T-helper 1 cell treated with Interleukin-12 subunit alpha and Interleukin-12 subunit beta and Interleukin-4 antibody, amounts not matched to agents 30 μg/mL and 1 μg/mL, for 36 hours (primary cell): ENCODE results near the gene MEG3.

Experiments
- H3K27ac Mint-ChIP-seq: one replicate; pipeline ENCODE4 v1.8.0; 2021; ENCODE audit warnings: mild to moderate bottlenecking, mixed read lengths
- H3K27me3 Mint-ChIP-seq: one replicate; pipeline ENCODE4 v1.8.0; 2021; ENCODE audit warnings: low read depth, mixed read lengths
- H3K36me3 Mint-ChIP-seq: one replicate; pipeline ENCODE4 v1.8.0; 2021; ENCODE audit warnings: low read depth, mixed read lengths
- H3K4me1 Mint-ChIP-seq: one replicate; pipeline ENCODE4 v1.8.0; 2021; ENCODE audit warnings: low read depth, mixed read lengths
- H3K4me3 Mint-ChIP-seq: one replicate; pipeline ENCODE4 v1.8.0; 2021; ENCODE audit warnings: mild to moderate bottlenecking, moderate library complexity, mixed read lengths
- H3K9me3 Mint-ChIP-seq: one replicate; pipeline ENCODE4 v1.8.0; 2021; ENCODE audit warnings: mixed read lengths

Gene MEG3

DNA sequence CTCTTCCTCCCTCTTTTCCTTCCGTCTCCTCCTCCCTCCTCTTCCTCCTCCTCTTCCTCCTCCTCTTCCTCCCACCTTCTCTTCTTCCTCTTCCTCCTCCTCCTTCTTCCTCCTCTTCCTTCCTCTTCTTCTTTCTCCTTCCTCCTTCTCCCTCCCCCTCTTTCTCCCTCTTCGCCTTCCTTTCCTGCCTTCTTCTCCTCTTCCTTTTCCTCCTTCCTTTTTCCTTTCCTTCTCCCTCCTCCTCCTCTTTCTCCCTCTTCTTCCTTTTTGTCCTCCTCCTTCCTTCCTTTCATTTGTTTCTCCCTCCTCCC, 36.0 kb downstream of the MEG3 start:
- H3K27me3 Mint-ChIP-seq: no peaks in the 10 kb centered on the region
- H3K4me3 Mint-ChIP-seq: no peak overlapping the region
- no peaks in the 10 kb centered on the region for H3K9me3 Mint-ChIP-seq
- H3K36me3 Mint-ChIP-seq: no peaks in the 10 kb centered on the region
- no peaks in the 10 kb centered on the region for H3K4me1 Mint-ChIP-seq
- no peak overlapping the region for H3K27ac Mint-ChIP-seq

DNA sequence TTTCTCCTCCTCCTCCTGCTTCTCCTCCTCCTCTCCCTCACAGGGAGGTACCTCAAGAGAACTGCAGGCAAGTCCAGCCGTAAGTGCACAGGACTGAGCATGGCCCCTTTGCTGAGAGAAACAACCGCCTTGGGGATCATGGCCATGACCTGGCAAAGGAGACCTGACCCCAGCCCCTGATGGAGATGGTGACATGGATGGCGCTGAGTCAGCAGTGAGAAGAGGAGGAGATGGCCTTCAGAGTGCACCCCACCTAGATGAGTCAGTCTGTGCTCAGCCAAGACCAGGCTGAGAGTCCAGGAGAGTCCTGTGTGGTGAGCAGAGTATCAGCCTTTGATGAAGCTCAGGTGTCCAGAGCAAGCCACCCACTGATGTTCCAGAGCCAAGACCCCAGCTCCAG, 36.4 kb downstream of the MEG3 start:
- no peak overlapping the region for H3K4me3 Mint-ChIP-seq
- H3K4me1 Mint-ChIP-seq: no peaks in the 10 kb centered on the region
- H3K36me3 Mint-ChIP-seq: no peaks in the 10 kb centered on the region
- no peaks in the 10 kb centered on the region for H3K27me3 Mint-ChIP-seq
- H3K27ac Mint-ChIP-seq: no peak overlapping the region
- H3K9me3 Mint-ChIP-seq: no peaks in the 10 kb centered on the region

DNA sequence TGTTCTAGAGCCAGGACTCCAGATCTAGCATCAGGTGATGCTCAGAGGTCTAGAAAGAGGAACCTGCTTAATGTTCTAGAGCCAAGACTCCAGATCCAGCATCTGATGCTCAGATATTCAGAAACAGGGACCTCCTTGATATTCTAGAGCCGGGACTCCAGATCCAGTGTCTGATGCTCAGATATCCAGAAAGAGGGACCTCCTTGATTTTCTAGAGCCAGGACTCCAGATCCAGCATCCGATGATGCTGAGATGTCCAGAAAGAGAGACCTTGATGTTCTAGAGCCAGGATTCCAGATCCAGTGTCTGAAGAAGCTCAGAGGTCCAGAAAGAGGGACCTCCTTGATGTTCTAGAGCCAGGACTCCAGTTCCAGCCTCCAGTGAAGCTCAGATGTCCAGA, 36.9 kb downstream of the MEG3 start:
- no peak overlapping the region for H3K4me3 Mint-ChIP-seq
- no peak overlapping the region for H3K27ac Mint-ChIP-seq
- H3K9me3 Mint-ChIP-seq: no peaks in the 10 kb centered on the region
- H3K4me1 Mint-ChIP-seq: no peaks in the 10 kb centered on the region
- H3K27me3 Mint-ChIP-seq: no peaks in the 10 kb centered on the region
- no peaks in the 10 kb centered on the region for H3K36me3 Mint-ChIP-seq

DNA sequence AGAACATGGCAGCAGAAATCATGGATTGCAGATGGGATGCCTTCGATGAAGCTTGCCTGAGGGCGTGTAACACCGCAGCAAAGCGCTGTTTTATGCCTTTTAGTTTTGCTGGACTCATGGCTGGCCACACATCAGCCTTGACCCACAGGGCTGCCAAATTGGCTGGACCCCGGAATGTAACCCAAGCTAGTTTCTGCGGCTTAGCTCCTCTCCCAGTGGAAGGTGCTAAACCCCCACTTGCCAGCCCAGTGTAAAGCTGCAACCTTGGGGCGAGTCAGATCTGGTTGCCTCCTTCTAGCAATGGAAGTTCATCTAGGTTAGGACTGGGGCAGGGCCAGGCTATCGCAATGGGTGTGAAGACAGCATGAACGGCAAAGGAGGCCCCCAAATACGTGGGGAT, 38.3 kb downstream of the MEG3 start:
- Mint-ChIP-seq H3K9me3 (no peaks in the 10 kb centered on the region), H3K4me3 (no peak overlapping the region), H3K27me3 (no peaks in the 10 kb centered on the region), H3K4me1 (no peaks in the 10 kb centered on the region), H3K27ac (no peak overlapping the region), H3K36me3 (no peaks in the 10 kb centered on the region)

DNA sequence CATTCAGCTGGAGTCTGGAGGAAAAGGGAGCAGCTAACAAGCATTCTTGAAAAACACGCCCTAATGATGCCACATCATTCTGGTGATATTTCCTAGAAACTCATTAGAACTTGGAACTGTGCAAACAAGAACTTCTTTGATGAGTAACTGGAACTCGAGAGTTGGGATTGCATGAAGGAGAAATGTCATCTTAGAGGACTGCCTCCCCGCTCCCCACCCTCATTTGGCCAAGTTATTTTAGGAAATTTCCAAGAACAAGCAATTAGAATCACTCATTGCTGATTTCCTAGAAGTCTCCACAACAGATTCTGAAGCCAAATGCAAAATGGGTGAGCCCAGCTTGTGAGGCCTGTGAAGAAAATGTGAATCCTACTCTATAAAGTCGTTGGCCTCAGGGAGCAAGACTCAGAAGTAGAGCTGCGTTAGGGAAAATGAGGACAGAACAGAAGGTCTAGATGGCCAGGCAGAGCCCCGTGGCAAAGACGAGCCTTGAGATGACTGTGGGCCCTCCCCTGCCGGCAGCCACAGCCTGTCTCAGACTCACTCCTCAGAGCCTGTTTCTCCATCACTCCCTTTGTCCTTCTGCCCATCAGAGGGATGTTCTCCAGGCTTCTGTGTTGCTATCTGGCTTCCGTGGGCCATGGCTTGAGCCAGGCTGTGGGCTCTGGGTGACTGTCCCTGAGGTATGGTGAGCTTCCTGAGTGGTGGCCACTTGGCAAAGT, 39.2 kb downstream of the MEG3 start:
- Mint-ChIP-seq H3K27ac (no peak overlapping the region), H3K36me3 (no peaks in the 10 kb centered on the region), H3K9me3 (no peaks in the 10 kb centered on the region), H3K4me1 (no peaks in the 10 kb centered on the region), H3K4me3 (no peak overlapping the region), H3K27me3 (no peaks in the 10 kb centered on the region)

DNA sequence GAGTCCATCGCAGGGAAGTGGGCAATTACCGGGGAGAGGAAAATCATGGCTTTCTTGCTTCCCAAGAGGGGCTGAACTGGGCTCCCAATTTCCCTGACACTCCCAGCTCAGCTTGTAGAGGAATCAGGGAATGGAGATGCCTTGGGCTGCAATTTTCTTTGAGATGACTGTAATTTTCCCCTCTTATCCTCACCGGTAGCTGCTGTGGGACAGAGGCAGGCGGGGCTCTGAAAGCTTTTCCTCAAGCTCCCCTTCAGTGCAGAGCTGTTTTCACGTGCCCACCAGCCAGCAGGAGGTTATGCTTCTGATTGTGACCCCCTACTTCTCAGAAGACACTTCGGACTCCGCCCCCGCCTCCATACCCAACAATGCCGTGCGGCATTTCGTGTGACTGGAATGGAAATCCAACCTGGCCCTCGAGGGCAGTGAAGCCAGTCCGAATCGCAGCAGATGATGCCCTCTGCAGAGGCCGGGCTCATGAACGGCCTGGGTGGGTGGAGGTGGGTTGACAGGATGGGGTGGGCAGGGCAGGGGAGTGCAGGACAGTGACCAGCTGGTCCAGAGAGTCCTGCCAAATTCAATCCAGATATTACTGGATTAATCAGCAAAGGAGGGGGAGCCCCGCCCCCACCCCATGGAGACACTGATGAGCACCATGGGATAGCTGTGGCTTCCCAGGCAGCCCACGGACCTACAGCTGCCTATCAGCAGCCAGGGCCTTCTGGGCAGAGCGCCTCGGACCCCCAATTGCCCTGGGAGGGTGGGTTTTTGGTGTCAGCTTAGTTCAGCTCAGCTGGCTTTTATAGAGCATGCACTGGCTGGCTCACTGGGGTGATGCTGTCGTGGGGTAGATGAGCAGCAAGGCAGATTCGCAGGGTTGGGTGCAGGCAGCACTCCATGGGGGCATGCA, 40.0 kb downstream of the MEG3 start:
- no peaks in the 10 kb centered on the region for H3K4me1 Mint-ChIP-seq
- no peak overlapping the region for H3K4me3 Mint-ChIP-seq
- H3K9me3 Mint-ChIP-seq: no peaks in the 10 kb centered on the region
- H3K27ac Mint-ChIP-seq: no peak overlapping the region
- H3K27me3 Mint-ChIP-seq: no peaks in the 10 kb centered on the region
- H3K36me3 Mint-ChIP-seq: no peaks in the 10 kb centered on the region

DNA sequence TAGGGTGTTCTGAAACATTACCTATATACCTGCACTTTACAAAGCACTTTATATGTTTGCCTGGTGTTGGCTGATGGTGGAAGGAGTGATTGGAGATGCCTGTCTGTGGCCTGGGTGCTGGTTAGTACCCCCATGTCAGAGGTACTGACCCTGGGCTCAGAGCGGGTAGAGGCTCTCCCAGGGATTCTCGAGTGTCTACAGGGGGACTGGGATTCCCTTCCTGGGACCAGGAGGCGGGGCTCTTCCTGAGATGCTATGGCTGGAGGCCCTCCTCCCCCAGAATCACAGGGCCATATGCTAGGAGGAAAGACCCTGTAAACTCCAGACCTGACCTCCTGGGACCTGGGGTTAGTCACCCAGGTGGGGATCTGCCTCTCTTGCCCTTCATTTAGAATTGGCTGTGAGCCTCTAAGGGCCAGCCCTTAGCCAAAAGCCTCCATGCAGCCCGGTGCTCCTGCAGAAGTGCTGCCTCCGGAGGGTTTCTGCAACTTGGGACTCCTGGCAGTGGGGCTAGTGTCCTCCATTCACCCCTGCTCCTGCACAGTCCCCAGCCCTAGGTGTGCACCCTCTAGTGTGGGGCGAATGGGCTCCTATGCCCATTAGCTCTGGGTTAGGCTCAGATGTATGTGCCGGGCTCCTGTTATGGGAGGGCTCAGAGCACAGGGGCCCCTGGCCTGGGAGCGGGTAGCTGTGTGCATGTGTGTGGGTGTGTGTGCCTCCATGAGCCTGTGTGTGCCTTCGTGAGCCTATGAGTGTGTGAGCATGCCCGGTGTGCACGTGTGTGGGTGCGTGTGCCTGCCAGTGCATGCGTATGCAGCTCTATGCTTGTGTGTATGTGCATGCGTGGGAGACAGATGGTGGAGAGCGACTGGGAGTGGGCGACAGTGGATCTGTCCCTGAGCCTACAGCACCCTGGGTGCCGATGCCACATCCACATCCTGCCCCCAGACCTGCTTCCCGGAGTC, 41.0 kb downstream of the MEG3 start:
- no peak overlapping the region for H3K27ac Mint-ChIP-seq
- H3K36me3 Mint-ChIP-seq: no peaks in the 10 kb centered on the region
- no peaks in the 10 kb centered on the region for H3K9me3 Mint-ChIP-seq
- H3K27me3 Mint-ChIP-seq: no peaks in the 10 kb centered on the region
- no peak overlapping the region for H3K4me3 Mint-ChIP-seq
- H3K4me1 Mint-ChIP-seq: no peaks in the 10 kb centered on the region

DNA sequence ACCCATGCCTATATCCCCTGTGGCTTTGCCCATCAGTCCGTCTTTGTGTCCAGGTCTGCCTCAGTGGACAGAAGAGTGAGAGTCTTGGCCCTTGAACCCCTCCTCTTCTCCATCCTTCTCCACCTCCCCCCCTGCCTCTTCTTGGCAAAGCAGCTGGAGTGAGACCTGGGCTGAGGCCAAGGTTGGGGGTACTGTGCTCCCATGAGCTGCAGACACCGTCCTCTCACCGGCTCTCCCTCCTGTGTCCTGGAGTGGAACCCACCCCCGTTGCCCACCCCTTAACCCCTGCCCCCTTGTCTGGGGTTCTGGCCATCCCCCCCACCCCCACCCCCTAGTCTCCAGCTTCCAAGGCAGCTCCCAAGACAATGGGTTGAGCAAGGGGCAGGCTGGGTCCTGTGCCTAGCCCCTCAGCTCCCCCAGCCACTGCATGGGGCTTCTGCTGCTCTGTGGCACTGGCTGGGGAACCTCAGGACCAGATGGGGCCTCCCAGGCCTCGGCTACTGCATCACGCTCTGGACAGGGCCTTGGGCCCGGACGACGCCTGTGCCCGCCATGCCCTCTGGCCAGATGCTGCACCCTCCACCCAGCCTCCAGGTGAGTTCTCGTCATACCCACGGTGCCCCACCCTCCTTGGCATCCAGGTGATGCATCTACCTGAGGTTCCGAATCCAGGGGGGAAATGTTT, 41.9 kb downstream of the MEG3 start:
- Mint-ChIP-seq H3K27me3 (no peaks in the 10 kb centered on the region), H3K4me1 (no peaks in the 10 kb centered on the region), H3K4me3 (no peak overlapping the region), H3K27ac (no peak overlapping the region), H3K36me3 (no peaks in the 10 kb centered on the region), H3K9me3 (no peaks in the 10 kb centered on the region)

DNA sequence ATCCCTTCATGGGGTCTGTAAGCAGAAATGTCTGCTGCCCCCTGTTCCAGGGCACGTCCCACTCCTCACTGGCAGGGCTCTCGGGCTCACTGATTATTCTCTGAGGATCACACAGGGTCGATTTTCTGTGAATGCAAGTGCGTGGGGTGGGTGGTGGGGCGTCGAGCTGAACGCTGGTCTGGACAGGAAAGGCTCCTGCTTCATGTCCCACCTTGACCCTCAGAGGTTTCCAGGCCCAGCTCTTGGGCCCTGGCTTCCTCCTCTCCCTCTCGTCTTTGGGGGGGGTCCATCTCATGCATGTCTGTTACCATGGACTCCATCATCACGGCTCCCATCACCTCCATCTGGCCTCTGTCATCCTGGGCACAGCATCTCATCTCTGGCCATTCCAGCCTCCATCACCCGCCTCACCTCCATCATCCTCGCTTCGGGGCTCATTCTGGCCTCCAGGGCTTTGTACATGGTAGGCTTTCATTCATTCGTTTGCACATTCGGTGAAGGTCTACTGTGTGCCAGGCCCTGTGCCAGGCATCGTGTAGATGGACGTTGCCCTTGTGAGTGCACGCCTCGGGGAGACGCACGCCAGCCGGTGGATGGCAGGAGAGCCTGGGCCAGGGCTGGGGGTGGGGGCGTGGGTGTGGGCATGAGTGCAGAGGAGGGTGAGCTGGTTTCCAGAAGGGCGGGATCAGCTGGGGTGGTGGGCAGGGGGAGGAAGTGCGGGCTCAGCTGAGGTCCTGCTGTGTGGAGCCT, 42.9 kb downstream of the MEG3 start:
- Mint-ChIP-seq H3K9me3 (no peaks in the 10 kb centered on the region), H3K4me3 (no peak overlapping the region), H3K36me3 (no peaks in the 10 kb centered on the region), H3K27me3 (no peaks in the 10 kb centered on the region), H3K27ac (no peak overlapping the region), H3K4me1 (no peaks in the 10 kb centered on the region)

DNA sequence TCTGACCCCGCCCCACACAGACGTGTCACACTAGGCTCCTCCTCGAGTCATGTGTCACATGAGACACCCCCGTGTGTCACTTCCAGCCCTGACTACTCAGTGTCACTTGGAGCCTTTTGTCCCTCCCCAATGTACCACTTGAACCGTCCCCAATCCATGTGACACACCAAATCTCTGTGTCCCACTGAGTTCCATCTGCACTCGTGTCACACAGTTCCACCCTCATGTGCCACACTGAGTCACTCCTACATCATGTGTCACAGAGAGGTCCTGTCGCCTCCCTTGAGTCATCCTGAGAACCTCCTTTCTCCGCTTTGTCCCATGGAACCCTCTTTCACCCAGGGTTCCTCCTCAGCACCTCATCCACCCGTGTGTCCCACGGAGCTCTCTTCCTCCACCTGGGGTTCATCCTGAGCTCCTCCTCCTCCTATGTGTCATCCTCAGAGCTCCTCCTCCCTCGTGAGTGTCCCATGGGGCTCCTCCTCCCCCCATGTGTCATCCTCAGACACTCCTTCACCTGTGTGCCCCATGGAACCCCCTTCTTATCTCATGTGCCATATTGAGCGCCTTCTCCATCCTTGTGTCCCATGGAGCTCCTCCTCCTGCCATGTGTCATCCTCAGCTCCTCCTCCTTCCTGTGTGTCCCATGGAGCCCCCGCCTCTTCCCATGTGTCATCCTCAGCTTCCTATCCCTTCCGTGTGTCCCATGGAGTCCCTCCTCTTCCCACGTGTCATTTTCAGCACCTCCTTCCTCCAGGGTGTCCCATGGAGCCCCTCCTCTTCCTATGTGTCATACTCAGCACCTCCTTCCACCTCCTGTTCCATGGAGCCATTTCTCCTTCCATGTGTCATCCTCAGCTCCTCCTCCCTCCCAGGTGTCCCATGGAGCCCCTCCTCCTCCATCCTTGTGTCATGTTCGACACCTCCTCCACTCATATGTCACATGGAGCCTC, 45.6 kb downstream of the MEG3 start:
- no peaks in the 10 kb centered on the region for H3K4me1 Mint-ChIP-seq
- H3K4me3 Mint-ChIP-seq: no peak overlapping the region
- no peak overlapping the region for H3K27ac Mint-ChIP-seq
- H3K36me3 Mint-ChIP-seq: no peaks in the 10 kb centered on the region
- H3K27me3 Mint-ChIP-seq: no peaks in the 10 kb centered on the region
- no peaks in the 10 kb centered on the region for H3K9me3 Mint-ChIP-seq

DNA sequence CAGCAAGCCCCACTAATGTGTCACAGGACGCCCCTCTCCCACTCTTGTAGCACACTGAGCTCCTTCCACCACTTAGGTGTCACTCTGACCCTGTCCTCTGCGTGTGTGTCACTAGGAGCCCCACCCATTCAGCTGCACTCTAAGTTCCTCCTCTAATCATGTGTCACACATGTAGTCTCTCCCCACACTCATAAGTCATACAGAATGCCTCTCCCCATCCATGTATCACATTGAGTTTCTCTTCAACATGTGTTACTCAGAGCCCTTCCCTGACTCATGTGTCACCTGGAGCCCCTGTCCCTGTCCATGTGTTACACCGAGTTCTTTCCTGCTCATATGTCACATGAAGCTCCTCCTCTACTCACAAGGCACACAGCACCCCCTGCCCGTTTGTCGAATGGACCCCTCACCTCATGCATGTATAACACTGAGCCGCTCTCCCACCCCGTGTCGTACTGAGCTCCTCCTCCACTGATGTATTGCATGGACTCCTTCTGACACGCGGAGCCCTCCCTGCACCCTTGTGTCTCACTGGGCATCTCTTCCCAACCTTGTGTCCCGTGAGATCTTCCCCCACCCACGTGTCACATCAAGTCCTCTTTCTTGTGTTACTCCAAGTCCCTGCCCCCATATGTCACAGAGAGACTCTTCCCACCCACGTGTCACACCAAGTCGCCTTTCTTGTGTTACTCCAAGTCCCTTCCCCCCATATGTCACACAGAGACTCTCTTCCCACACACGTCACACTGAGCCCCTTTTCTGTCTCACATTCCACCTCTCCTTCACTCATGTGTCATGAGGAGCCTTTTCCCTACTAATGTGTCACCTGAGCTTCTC, 46.6 kb downstream of the MEG3 start:
- Mint-ChIP-seq H3K36me3 (no peaks in the 10 kb centered on the region), H3K27ac (no peak overlapping the region), H3K27me3 (no peaks in the 10 kb centered on the region), H3K9me3 (no peaks in the 10 kb centered on the region), H3K4me1 (no peaks in the 10 kb centered on the region), H3K4me3 (no peak overlapping the region)

DNA sequence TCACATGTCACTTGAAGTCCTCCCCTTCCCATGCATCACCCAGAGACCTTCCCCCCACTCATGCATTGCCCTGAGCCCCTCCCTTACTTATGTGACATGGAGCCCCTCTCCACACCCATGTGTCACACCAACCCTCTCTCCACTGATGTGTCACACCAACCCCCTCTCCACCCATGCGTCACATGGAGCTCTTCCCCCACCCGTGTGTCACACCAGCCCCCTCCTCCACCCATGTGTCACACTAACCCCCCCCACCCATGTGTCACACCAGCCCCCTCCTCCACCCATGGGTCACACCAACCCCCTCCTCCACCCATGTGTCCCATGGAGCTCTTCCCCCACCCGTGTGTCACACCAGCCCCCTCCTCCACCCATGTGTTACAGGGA, 47.2 kb downstream of the MEG3 start:
- no peaks in the 10 kb centered on the region for H3K4me1 Mint-ChIP-seq
- H3K27me3 Mint-ChIP-seq: no peaks in the 10 kb centered on the region
- no peak overlapping the region for H3K4me3 Mint-ChIP-seq
- no peaks in the 10 kb centered on the region for H3K9me3 Mint-ChIP-seq
- no peak overlapping the region for H3K27ac Mint-ChIP-seq
- H3K36me3 Mint-ChIP-seq: no peaks in the 10 kb centered on the region
